Activated CD8-positive, alpha-beta memory T cell treated with anti-CD3 and anti-CD28 coated beads for 36 hours (primary cell): Measurements from ENCODE around the gene TINAGL1. TPM values are rescaled to one million over a fixed set of nuclear protein-coding genes. Genes with fewer than 3 reads are reported as not detected.

Experiments
- CTCF ChIA-PET: fragments of 350-600 bp; sonication (Branson Sonifier 250); formaldehyde crosslinking; loops from one replicate; lab custom pipeline; 2021; ENCODE audit warnings: antibody characterized with exemption; lab: Charles Lee
- POLR2A ChIA-PET: fragments of 350-600 bp; sonication (Branson Sonifier 250); formaldehyde crosslinking; loops from one replicate; lab custom pipeline; 2021; ENCODE audit warnings: antibody characterized with exemption; lab: Charles Lee
- total RNA-seq, 2 experiments: library from RNA; stranded (reverse); gene quantifications; one replicate each; pipeline ENCODE4 v1.2.3, GENCODE V29; 2021

The TINAGL1 gene
- total RNA-seq, 2 experiments from 2014 or later: not detected

GRCh38 chr1:31593770-31594632, 17.7 kb downstream of the TINAGL1 start:
- POLR2A ChIA-PET: no interaction called here
- CTCF ChIA-PET: interaction anchor here (0.7 to 1.4 kb wide), 3 partner anchors 10 to 31 kb away, joined by 3 to 5 read pairs (median 3); no protein-coding TSS in a partner anchor

GRCh38 chr1:31595836-31596736, 19.8 kb downstream of the TINAGL1 start:
- ChIA-PET POLR2A (no interaction called here), CTCF (no interaction called here)

- ChIA-PET POLR2A (no interaction called here), CTCF (no interaction called here)
Measured at GRCh38 chr1:31596737-31597097, 20.4 kb downstream of the TINAGL1 start.

GRCh38 chr1:31598980-31599379, 22.7 kb downstream of the TINAGL1 start:
- POLR2A ChIA-PET: no interaction called here
- CTCF ChIA-PET: interaction anchor here (0.5 kb wide), 1 partner anchor 47 kb away, joined by 3 read pairs; no protein-coding TSS in a partner anchor

GRCh38 chr1:31600641-31601040, 24.3 kb downstream of the TINAGL1 start:
- POLR2A ChIA-PET: no interaction called here
- CTCF ChIA-PET: interaction anchor here (2.3 kb wide), 1 partner anchor 18 kb away, joined by 7 read pairs; the partner anchor contains the start of gene HCRTR1

- ChIA-PET CTCF (interaction anchor here (2.3 kb wide), 1 partner anchor 16 kb away, joined by 7 read pairs; the partner anchor contains the start of gene HCRTR1), POLR2A (no interaction called here)
Measured at GRCh38 chr1:31602081-31602480, 25.8 kb downstream of the TINAGL1 start.

GRCh38 chr1:31605908-31606427, 29.7 kb downstream of the TINAGL1 start:
- POLR2A ChIA-PET: no interaction called here
- CTCF ChIA-PET: interaction anchor here (0.9 kb wide), 1 partner anchor 57 kb away, joined by 3 read pairs; no protein-coding TSS in a partner anchor

GRCh38 chr1:31607360-31607759, 31.0 kb downstream of the TINAGL1 start:
- POLR2A ChIA-PET: no interaction called here
- CTCF ChIA-PET: interaction anchor here (0.6 kb wide), 1 partner anchor 335 kb away, joined by 3 read pairs; no protein-coding TSS in a partner anchor

- ChIA-PET CTCF (no interaction called here), POLR2A (no interaction called here)
Measured at GRCh38 chr1:31609514-31610118, 33.3 kb downstream of the TINAGL1 start.

- CTCF ChIA-PET: interaction anchor here (0.6 kb wide), 1 partner anchor 1099 kb away, joined by 3 read pairs; no protein-coding TSS in a partner anchor
- POLR2A ChIA-PET: no interaction called here
Measured at GRCh38 chr1:31614414-31615005, 38.2 kb downstream of the TINAGL1 start.

GRCh38 chr1:31615414-31615813, 39.1 kb downstream of the TINAGL1 start:
- CTCF ChIA-PET: no interaction called here
- POLR2A ChIA-PET: no interaction called here

- ChIA-PET CTCF (no interaction called here), POLR2A (no interaction called here)
Measured at GRCh38 chr1:31615939-31616338, 39.6 kb downstream of the TINAGL1 start.

GRCh38 chr1:31617218-31617915, 41.1 kb downstream of the TINAGL1 start, which contains the start of gene HCRTR1:
HCRTR1 (plus strand) TSS chr1:31617689; CDS start chr1:31619193, 1,504 bp downstream.
- POLR2A ChIA-PET: no interaction called here
- CTCF ChIA-PET: interaction anchor here (0.7 to 2.4 kb wide), 7 partner anchors 16 to 117 kb away, joined by 3 to 13 read pairs (median 4); partner anchors contain the start of gene PEF1

- ChIA-PET POLR2A (no interaction called here), CTCF (interaction anchor here (0.7 to 2.4 kb wide), 11 partner anchors 14 to 116 kb away, joined by 3 to 13 read pairs (median 3); partner anchors contain the start of gene PEF1)
Measured at GRCh38 chr1:31617916-31618746, 41.8 kb downstream of the TINAGL1 start.

- ChIA-PET CTCF (interaction anchor here (0.7 to 2.4 kb wide), 10 partner anchors 15 to 107 kb away, joined by 3 to 13 read pairs (median 4); no protein-coding TSS in a partner anchor), POLR2A (no interaction called here)
Measured at GRCh38 chr1:31618916-31619846, 42.9 kb downstream of the TINAGL1 start.
